Mesenchymal stem cell (in vitro differentiated cells and primary cell): Measurements from ENCODE around the gene PMIS2.

Experiments
- DNase-seq: peaks from one replicate; pipeline ENCODE4 v3.0.0-alpha.2; 2013
- H2AFZ ChIP-seq: one replicate; pipeline ENCODE4 v1.6.1; 2013; ENCODE audit warnings: low read depth, mild to moderate bottlenecking, control low read depth, inconsistent platforms, low read length, moderate library complexity
- H2AK5ac ChIP-seq: 2 replicates; pipeline ENCODE4 v1.6.1; 2013; ENCODE audit warnings: low read length, moderate library complexity, mild to moderate bottlenecking, inconsistent platforms; ENCODE audit not compliant: severe bottlenecking
- H2BK120ac ChIP-seq: one replicate; pipeline ENCODE4 v1.6.1; 2013; ENCODE audit warnings: low read depth, mild to moderate bottlenecking, inconsistent platforms, low read length, moderate library complexity
- H2BK12ac ChIP-seq, 2 experiments: one replicate each; pipeline ENCODE4 v1.6.1; 2013; ENCODE audit warnings: inconsistent platforms in 2 of 2, low read length in 2 of 2, mild to moderate bottlenecking in 2 of 2, moderate library complexity in 2 of 2, control low read depth in 1 of 2
- H2BK15ac ChIP-seq: one replicate; pipeline ENCODE4 v1.6.1; 2013; ENCODE audit warnings: mild to moderate bottlenecking, low read depth, inconsistent platforms; ENCODE audit not compliant: poor library complexity, severe bottlenecking
- H2BK5ac ChIP-seq: 2 replicates; pipeline ENCODE4 v1.6.1; 2013; ENCODE audit warnings: low read depth, mild to moderate bottlenecking, low read length, control low read depth, inconsistent platforms; ENCODE audit not compliant: poor library complexity, severe bottlenecking
- H3K14ac ChIP-seq, 2 experiments: one replicate each; pipeline ENCODE4 v1.6.1; 2013; ENCODE audit warnings: inconsistent platforms in 2 of 2, low read length in 2 of 2, control low read depth in 1 of 2, mild to moderate bottlenecking in 1 of 2, moderate library complexity in 1 of 2
- H3K18ac ChIP-seq, 2 experiments: one replicate each; pipeline ENCODE4 v1.6.1; 2013; ENCODE audit warnings: inconsistent platforms in 2 of 2, low read length in 2 of 2, control low read depth in 1 of 2, low read depth in 1 of 2, mild to moderate bottlenecking in 1 of 2
- H3K23ac ChIP-seq, 2 experiments: one replicate each; pipeline ENCODE4 v1.6.1; 2013; ENCODE audit warnings: inconsistent platforms in 2 of 2, low read length in 2 of 2, mild to moderate bottlenecking in 2 of 2, moderate library complexity in 2 of 2, control low read depth in 1 of 2
- H3K27ac ChIP-seq: 2 replicates; pipeline ENCODE4 v1.5.1; 2013; ENCODE audit warnings: mild to moderate bottlenecking, moderate library complexity, low read length, control low read depth, inconsistent platforms; ENCODE audit not compliant: poor library complexity, severe bottlenecking
- H3K27me3 ChIP-seq, 2 experiments: 2 replicates each; pipeline versions ENCODE4 v1.6.1 to v1.7.0; 2013; ENCODE audit warnings: low read length in 2 of 2, mild to moderate bottlenecking in 2 of 2, moderate library complexity in 2 of 2, control low read depth in 1 of 2, inconsistent platforms in 1 of 2; ENCODE audit not compliant: control insufficient read depth in 1 of 2, insufficient read depth in 1 of 2
- H3K36me3 ChIP-seq, 2 experiments: 2 replicates each; pipeline versions ENCODE4 v1.6.1 to v1.7.0; 2013; ENCODE audit warnings: low read length in 2 of 2, control low read depth in 1 of 2, inconsistent platforms in 1 of 2, low read depth in 1 of 2, mild to moderate bottlenecking in 1 of 2; ENCODE audit not compliant: insufficient read depth in 2 of 2, control insufficient read depth in 1 of 2
- H3K4ac ChIP-seq, 2 experiments: one replicate each; pipeline ENCODE4 v1.6.1; 2013; ENCODE audit warnings: inconsistent platforms in 2 of 2, low read length in 2 of 2, mild to moderate bottlenecking in 2 of 2, moderate library complexity in 2 of 2, control low read depth in 1 of 2, low read depth in 1 of 2
- H3K4me1 ChIP-seq: 2 replicates; pipeline ENCODE4 v1.6.1; 2013; ENCODE audit warnings: low read depth, low read length, control low read depth; ENCODE audit not compliant: control insufficient read depth, insufficient read depth
- H3K4me2 ChIP-seq: 2 replicates; pipeline ENCODE4 v1.6.1; 2013; ENCODE audit warnings: low read length, mild to moderate bottlenecking, inconsistent platforms; ENCODE audit not compliant: poor library complexity, severe bottlenecking
- H3K4me3 ChIP-seq, 2 experiments: 2 replicates each; pipeline versions ENCODE4 v1.5.1 to v1.7.0; 2013; ENCODE audit warnings: low read length in 2 of 2, mild to moderate bottlenecking in 2 of 2, control low read depth in 1 of 2, low read depth in 1 of 2; ENCODE audit not compliant: insufficient read depth in 1 of 2
- H3K79me1 ChIP-seq: replicated peaks from 2 replicates; pipeline ENCODE4 v1.6.1; 2013; ENCODE audit warnings: mild to moderate bottlenecking, control low read depth, low read length, inconsistent platforms; ENCODE audit not compliant: poor library complexity, severe bottlenecking
- H3K9ac ChIP-seq: 2 replicates; pipeline ENCODE4 v1.7.0; 2013; ENCODE audit warnings: mild to moderate bottlenecking, low read length, moderate library complexity
- H3K9me3 ChIP-seq: 2 replicates; pipeline ENCODE4 v1.7.0; 2013; ENCODE audit warnings: mild to moderate bottlenecking, low read length; ENCODE audit not compliant: control insufficient read depth
- H4K8ac ChIP-seq: one replicate; pipeline ENCODE4 v1.6.1; 2013; ENCODE audit warnings: inconsistent platforms, mild to moderate bottlenecking, low read length, moderate library complexity
- H4K91ac ChIP-seq: one replicate; pipeline ENCODE4 v1.6.1; 2013; ENCODE audit warnings: mild to moderate bottlenecking, low read length, inconsistent platforms
- WGBS: methylation state at CpG from one replicate; pipeline ENCODE4 v1.1.7; 2013; ENCODE audit warnings: mixed read lengths; 5-methylcytosine and 5-hydroxymethylcytosine counted together

Gene PMIS2

DNA sequence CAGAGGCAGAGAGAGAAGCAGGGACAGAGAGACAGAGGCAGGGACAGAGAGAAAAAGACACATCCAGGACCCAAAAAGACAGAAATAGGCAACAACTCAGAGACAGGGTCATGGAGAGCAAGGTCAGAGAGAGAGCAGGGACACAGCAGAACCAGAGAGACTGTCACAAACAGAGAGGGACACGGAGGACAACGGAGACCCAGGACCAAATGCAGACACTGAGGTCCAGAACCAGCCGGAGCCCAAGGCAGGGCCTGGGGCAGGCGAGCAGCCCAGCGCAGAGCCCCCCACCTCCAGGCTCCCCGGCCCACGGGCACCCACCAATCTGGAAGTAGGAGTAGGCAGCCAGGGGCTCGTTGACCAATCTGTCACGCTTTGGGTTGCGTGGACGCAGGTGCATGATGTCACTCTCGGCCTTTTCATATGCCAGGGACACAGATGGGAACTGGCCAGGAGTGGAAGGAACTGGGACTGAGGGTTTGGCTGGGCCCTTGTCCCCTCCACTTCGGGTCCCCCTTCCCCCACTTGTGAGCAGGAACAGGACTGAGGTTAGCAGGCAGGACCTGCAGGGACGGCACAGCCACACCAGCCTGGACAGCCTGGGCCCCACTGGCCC lies 32.5 kb upstream of the PMIS2 start:
- Histone ChIP-seq H3K4me3 (no peak overlapping the region), H3K18ac (no peak overlapping the region), H4K91ac (peak overlapping the region; percentile 20), H3K4me1 (peaks cover 13% of the 10 kb centered on the region), H3K23ac (no peak overlapping the region), H3K4me2 (no peak overlapping the region), H2BK12ac (no peak overlapping the region), H3K4ac (no peak overlapping the region), H2AFZ (no peak overlapping the region), H3K9ac (no peak overlapping the region), H2BK15ac (peak overlapping the region; percentile 20), H3K14ac (no peak overlapping the region), H2BK5ac (no peak overlapping the region), H3K36me3 (peaks cover 8 to 18% of the 10 kb centered on the region in 2 experiments), H4K8ac (no peak overlapping the region), H3K27ac (no peak overlapping the region), H3K79me1 (peaks cover 8% of the 10 kb centered on the region), H3K27me3 (peaks cover 9 to 55% of the 10 kb centered on the region in 2 experiments), H3K9me3 (no peaks in the 10 kb centered on the region), H2BK120ac (no peak overlapping the region), H2AK5ac (no peak overlapping the region)
- no peak for DNase-seq
- 73% methylated on average over 9 of the region's 14 CpGs for WGBS

DNA sequence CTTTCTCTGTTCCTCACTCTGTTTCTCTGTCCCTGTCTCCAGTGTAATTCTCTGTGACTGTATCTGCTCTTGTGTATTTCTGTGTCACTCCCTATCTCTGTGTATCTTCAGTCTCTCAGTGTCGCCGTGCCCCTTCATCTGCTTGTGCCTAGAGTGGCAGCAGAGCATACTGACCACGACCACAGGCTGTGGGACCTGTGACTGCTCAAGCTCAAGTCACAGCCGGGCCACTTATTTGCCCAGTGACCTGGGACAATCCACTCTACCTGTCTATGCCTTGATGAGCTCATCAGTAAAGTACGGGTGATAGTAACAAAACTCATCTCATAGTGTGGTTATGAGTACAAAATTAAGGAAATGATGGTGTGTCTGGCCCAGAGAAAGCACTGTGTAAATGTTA lies 31.9 kb upstream of the PMIS2 start:
- Histone ChIP-seq H3K27ac (no peak overlapping the region), H2AFZ (no peak overlapping the region), H3K36me3 (peaks cover 6 to 18% of the 10 kb centered on the region in 2 experiments), H3K23ac (no peak overlapping the region), H3K4ac (no peak overlapping the region), H4K8ac (no peak overlapping the region), H3K27me3 (peaks cover 15 to 60% of the 10 kb centered on the region in 2 experiments), H3K79me1 (peaks cover 2% of the 10 kb centered on the region), H2BK5ac (no peak overlapping the region), H3K4me3 (no peak overlapping the region), H4K91ac (no peak overlapping the region), H3K4me2 (no peak overlapping the region), H3K4me1 (peaks cover 14% of the 10 kb centered on the region), H3K9me3 (no peaks in the 10 kb centered on the region), H3K14ac (no peak overlapping the region), H2BK15ac (no peak overlapping the region), H3K9ac (no peak overlapping the region), H2BK12ac (no peak overlapping the region), H3K18ac (no peak overlapping the region), H2BK120ac (no peak overlapping the region), H2AK5ac (no peak overlapping the region)
- WGBS: 70% methylated on average over 5 of the region's 5 CpGs
- no peak for DNase-seq

- Histone ChIP-seq H2BK15ac (no peak overlapping the region), H3K79me1 (no peaks in the 10 kb centered on the region), H2AFZ (no peak overlapping the region), H3K27ac (no peak overlapping the region), H2BK5ac (no peak overlapping the region), H3K4me1 (peaks cover 14% of the 10 kb centered on the region), H2BK120ac (no peak overlapping the region), H3K9ac (no peak overlapping the region), H3K18ac (no peak overlapping the region), H3K14ac (no peak overlapping the region), H3K9me3 (no peaks in the 10 kb centered on the region), H3K4me2 (no peak overlapping the region), H3K4ac (no peak overlapping the region), H3K27me3 (peaks cover 27 to 73% of the 10 kb centered on the region in 2 experiments), H4K91ac (no peak overlapping the region), H2BK12ac (no peak overlapping the region), H3K4me3 (peak overlapping the region in 1 of 2 experiments; percentile 28), H4K8ac (no peak overlapping the region), H2AK5ac (no peak overlapping the region), H3K36me3 (peaks cover 6 to 12% of the 10 kb centered on the region in 2 experiments), H3K23ac (no peak overlapping the region)
- peak; percentile 24 for DNase-seq
- 70% methylated on average over 30 of the region's 30 CpGs for WGBS
Measured at GRCh38 chr19:35555301-35556005, 30.5 kb upstream of the PMIS2 start.

DNA sequence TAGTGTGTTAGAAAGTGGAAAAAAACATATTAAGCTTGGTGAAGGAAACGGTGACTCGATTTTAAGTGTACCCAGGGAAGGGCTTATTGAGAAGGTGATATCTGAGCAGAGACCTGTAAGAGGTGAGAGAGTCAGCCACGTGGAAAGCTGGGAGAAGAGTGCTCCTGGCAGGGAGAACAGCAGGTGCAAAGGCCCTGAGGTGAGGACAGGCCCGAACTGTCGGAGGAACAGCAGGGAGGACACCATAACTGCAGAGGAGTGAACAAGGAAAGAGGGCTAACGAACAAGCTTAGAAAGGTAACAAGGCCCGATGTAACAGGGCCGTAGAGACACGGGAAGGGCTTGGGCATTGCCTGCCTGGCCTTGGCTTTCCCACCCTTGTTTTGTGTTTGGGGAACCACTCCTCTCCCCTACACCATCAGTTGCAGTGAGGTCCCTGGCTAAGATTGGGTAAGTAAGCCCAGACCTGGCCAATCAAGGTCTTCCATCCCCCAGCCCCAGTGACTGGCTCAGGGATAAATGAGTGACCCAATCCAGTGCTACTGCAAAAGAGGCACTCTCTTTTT lies 29.9 kb upstream of the PMIS2 start:
- Histone ChIP-seq H3K23ac (no peak overlapping the region), H3K4me2 (no peak overlapping the region), H3K14ac (no peak overlapping the region), H4K8ac (no peak overlapping the region), H3K4ac (no peak overlapping the region), H2BK120ac (no peak overlapping the region), H3K36me3 (peaks cover 3 to 5% of the 10 kb centered on the region in 2 experiments), H2AFZ (no peak overlapping the region), H3K27ac (no peak overlapping the region), H4K91ac (no peak overlapping the region), H2BK5ac (no peak overlapping the region), H3K4me3 (no peak overlapping the region), H3K27me3 (peaks cover 27 to 79% of the 10 kb centered on the region in 2 experiments), H2BK15ac (no peak overlapping the region), H2BK12ac (no peak overlapping the region), H2AK5ac (no peak overlapping the region), H3K4me1 (peaks cover 14% of the 10 kb centered on the region), H3K9me3 (no peaks in the 10 kb centered on the region), H3K79me1 (no peaks in the 10 kb centered on the region), H3K9ac (no peak overlapping the region), H3K18ac (no peak overlapping the region)
- DNase-seq: no peak
- 84% methylated on average over 9 of the region's 9 CpGs for WGBS
